GM21526 (cell line): ENCODE results near the gene SIGLECL1.

Source experiments
- ATAC-seq: cut with Tn5 transposase; IDR thresholded peaks from one replicate; pipeline ENCODE4 v1.9.1; 2021; ENCODE audit warnings: moderate library complexity; ENCODE audit not compliant: unreplicated experiment, low FRiP score

The SIGLECL1 gene

DNA sequence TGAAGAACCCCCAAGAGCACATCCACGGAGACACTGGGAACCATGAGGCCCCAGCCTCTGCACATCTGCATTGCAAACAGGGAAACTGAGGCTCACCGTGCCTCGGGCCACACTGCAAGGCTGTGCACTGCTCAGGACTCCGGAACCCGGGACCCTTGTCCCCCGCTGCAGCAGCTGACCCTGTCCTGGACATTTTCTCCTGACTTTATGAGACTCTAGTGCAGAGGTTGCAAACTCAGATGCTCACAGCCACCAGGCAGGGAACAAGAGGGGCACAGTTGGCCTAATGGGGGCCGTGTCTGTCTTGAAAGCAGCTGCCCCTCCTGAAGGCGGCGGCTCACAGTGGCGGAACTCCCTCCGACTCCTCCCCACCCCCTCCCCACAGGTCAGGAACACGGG, 44.1 kb downstream of the SIGLECL1 start:
- no peak for ATAC-seq

DNA sequence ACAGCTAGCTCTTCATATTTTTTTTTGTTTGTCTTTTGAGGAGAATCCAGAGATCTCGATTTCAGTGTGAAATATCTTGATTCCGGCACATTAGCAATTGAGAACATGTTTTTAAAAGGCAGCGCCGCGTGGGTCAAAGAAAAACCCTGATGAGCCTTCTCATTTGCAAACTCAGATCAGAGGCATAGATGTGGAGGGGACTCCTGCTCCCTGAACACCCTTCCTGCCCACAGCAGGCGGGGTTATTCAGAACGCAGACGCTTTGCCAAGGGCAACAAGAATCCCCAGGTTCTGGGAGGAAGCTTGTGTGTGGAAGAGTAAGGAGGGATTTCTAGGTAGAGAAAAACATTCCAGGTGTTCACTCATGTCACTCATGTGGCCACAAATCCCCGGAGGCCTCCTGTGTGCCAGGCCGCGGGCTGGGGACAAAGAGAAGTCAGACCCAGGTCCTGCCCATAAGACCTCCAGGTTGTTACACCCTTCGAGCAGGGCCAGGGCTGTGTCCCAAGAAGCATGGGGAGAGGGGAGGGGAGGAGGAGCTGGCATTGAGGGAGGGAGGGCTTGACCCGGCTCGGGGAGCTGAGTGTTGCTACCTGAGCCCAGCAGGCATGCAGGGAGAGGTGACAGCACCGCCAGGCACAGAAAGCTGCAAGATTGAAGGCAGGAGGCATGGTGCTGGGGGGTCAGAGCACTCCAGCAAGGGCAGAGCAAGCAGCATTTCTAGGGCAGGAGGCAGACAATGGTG, 44.7 kb downstream of the SIGLECL1 start:
- no peak for ATAC-seq

DNA sequence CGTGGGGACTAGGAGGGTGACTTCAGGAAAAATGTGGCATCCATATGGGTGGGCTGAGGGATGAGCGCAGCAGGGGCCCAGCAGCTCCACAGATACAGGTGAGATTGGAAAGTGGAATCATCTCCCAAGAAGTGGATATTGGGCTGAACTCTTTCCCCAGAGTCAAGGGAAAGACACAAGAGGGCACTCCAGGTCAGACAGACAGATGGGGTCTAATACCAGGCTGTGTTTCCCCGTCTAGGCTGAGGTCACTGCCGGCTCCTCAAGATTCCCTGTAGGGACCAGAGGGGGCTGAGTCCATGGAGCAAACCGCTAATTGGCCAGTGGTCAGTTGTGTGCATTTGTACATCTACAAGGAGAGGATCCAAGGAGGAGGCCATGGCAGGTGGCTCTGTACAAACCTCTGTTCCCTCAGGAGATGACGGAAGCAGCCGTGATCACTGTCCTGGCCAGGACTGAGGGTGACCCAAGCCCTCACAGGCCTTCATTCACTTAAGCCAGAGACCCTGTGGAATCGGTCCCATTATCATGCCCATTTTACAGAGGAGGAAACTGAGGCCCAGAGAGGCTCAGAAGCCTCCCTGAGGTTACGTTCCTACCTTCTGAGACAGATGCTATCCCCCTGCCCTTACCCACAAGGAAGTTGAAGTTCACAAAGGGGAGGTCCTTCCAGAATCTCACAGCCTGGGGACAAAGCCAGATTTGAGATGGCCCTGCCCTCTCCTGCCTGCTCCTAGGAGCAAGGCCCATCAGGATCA, 45.6 kb downstream of the SIGLECL1 start:
- ATAC-seq = no peak

- ATAC-seq = no peak
Observed at GRCh38 chr19:51297406-51297805, 46.5 kb downstream of the SIGLECL1 start.

GRCh38 chr19:51301266-51301665, 50.4 kb downstream of the SIGLECL1 start:
- ATAC-seq = no peak

- no peak for ATAC-seq
Observed at GRCh38 chr19:51305479-51305878, 54.6 kb downstream of the SIGLECL1 start.

DNA sequence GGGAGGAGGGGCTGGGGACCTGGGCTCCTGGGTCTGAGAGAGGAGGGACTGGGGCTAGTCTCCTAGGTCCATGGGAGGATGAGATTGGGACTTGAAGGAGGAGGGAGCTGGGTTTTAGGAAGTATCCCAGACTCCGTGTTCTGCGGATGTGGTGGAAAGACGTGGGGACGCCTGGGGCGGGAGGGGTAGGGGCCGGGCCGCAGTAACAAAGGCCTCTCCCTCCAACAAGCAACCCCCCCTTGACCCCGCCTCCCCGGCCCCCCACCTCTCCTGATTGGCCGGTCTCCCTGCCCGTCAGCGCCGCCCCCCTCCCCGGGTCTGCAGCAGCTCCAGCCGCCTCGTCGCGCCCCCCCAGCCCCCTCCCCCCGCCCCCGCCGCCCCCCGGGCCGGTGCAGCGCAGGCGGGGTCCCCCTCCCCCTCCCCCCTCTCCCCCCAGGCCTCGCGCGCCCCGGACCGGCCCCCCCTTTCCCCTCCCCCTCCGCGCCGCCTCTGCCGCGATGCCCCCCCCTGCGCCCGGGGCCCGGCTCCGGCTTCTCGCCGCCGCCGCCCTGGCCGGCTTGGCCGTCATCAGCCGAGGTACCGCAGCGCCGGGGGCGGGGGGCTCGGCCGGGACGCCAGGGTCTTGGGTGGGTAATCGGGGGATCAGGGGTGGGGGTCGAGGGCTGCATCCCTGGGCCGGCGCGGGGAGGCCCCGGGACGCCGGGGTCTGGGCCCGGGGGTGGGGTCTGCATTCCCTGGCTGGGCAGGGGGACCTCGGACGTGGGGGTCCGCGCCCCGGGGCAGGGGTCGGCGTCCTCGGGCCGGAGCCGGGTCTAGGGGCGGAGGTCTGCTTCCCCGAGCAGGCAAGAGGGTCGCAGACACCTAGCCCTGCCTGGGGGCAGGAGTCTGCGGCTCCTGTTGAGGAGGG, 60.7 kb downstream of the SIGLECL1 start, which contains the start of gene IGLON5:
Gene IGLON5 (plus strand): TSS at position 294 of the 907 bp plus-strand sequence. CDS start 204 bp downstream, at position 498.
- no peak for ATAC-seq

- no peak for ATAC-seq
Observed at GRCh38 chr19:51316688-51317087, 65.8 kb downstream of the SIGLECL1 start.

GRCh38 chr19:51317376-51317775, 66.5 kb downstream of the SIGLECL1 start:
- ATAC-seq = no peak

GRCh38 chr19:51317968-51318367, 67.1 kb downstream of the SIGLECL1 start:
- ATAC-seq = no peak
